ENCODE measurements around the gene BTNL8.
A peak's percentile ranks its signal among the peaks of the same experiment; 100 is the strongest.

The BTNL8 gene

GRCh38 chr5:180898621-180899246, at the start of gene BTNL8:
BTNL8 (plus strand) TSS chr5:180899159; CDS start chr5:180899311, 152 bp downstream.
- DNase-seq: no peak

- DNase-seq: no peak
Measured at GRCh38 chr5:180849827-180850226, 49.1 kb upstream of the BTNL8 start.

GRCh38 chr5:180850434-180851078, 48.4 kb upstream of the BTNL8 start:
- no peak for DNase-seq

- DNase-seq: no peak
Measured at GRCh38 chr5:180852495-180852894, 46.5 kb upstream of the BTNL8 start.

- DNase-seq: no peak
Measured at GRCh38 chr5:180853121-180853847, 45.7 kb upstream of the BTNL8 start.

GRCh38 chr5:180853848-180854176, 45.1 kb upstream of the BTNL8 start:
- no peak for DNase-seq

- DNase-seq: no peak
Measured at GRCh38 chr5:180858586-180858985, 40.4 kb upstream of the BTNL8 start.

- peak; percentile 23 for DNase-seq
Measured at GRCh38 chr5:180860273-180860886, 38.6 kb upstream of the BTNL8 start.

GRCh38 chr5:180860887-180861822, 37.8 kb upstream of the BTNL8 start, which contains the start of gene ZFP62:
ZFP62 (minus strand) TSS chr5:180861276; CDS start chr5:180861219, 57 bp downstream.
- DNase-seq: peak; percentile 86

GRCh38 chr5:180862645-180863044, 36.3 kb upstream of the BTNL8 start:
- DNase-seq: no peak

- peak; percentile 14 for DNase-seq
Measured at GRCh38 chr5:180865981-180866695, 32.8 kb upstream of the BTNL8 start.

- no peak for DNase-seq
Measured at GRCh38 chr5:180866985-180867384, 32.0 kb upstream of the BTNL8 start.

- DNase-seq: peak; percentile 57
Measured at GRCh38 chr5:180868960-180869359, 30.0 kb upstream of the BTNL8 start.

GRCh38 chr5:180869587-180869986, 29.4 kb upstream of the BTNL8 start:
- DNase-seq: no peak

GRCh38 chr5:180870276-180871068, 28.5 kb upstream of the BTNL8 start:
- no peak for DNase-seq

- DNase-seq: no peak
Measured at GRCh38 chr5:180872419-180872818, 26.5 kb upstream of the BTNL8 start.

- peak; percentile 11 for DNase-seq
Measured at GRCh38 chr5:180873615-180874520, 25.1 kb upstream of the BTNL8 start.

GRCh38 chr5:180874804-180875582, 24.0 kb upstream of the BTNL8 start:
- no peak for DNase-seq

GRCh38 chr5:180875860-180876426, 23.0 kb upstream of the BTNL8 start:
- DNase-seq: no peak

Data from fibroblast of upper back skin (primary cell).